AG20443 (cell line): Measurements from ENCODE around the gene PBX4.
A peak's percentile ranks its signal among the peaks of the same experiment; 100 is the strongest.
"Not testable (repeated sequence)": the region's sequence is repeated elsewhere in the genome, so short reads cannot be mapped to it uniquely, and the experiment has no call there.

Experiments used
- DNase-seq: peaks from one replicate; pipeline ENCODE4 v3.0.0; 2012; ENCODE audit warnings: low spot score, mixed read lengths

Gene PBX4

GRCh38 chr19:19618219-19619051 is at the start of gene PBX4:
Gene PBX4, minus strand, starts transcription at chr19:19618687. Its CDS starts 58 bp downstream, at chr19:19618629.
- DNase-seq: peak; percentile 98

- not testable (repeated sequence) for DNase-seq
These were observed 47.0 kb upstream of the PBX4 start for GRCh38 chr19:19665420-19665948.

GRCh38 chr19:19663256-19664120 is 45.0 kb upstream of the PBX4 start, which contains the start of gene ATP13A1:
Gene ATP13A1, minus strand, starts transcription at chr19:19663676. Its CDS starts 10 bp downstream, at chr19:19663666.
- DNase-seq: peak; percentile 95

- DNase-seq: no peak
These were observed 44.4 kb upstream of the PBX4 start for GRCh38 chr19:19662871-19663255.

GRCh38 chr19:19662344-19662743 is 43.9 kb upstream of the PBX4 start:
- no peak for DNase-seq

GRCh38 chr19:19661675-19662251 is 43.3 kb upstream of the PBX4 start:
- DNase-seq: no peak

- no peak for DNase-seq
These were observed 42.7 kb upstream of the PBX4 start for GRCh38 chr19:19661141-19661674.

- DNase-seq: no peak
These were observed 41.3 kb upstream of the PBX4 start for GRCh38 chr19:19659646-19660245.

- peak; percentile 7 for DNase-seq
These were observed 38.9 kb upstream of the PBX4 start for GRCh38 chr19:19657397-19657783.

GRCh38 chr19:19656451-19657396 is 38.2 kb upstream of the PBX4 start:
- DNase-seq: peak; percentile 4

GRCh38 chr19:19655641-19656343 is 37.3 kb upstream of the PBX4 start:
- DNase-seq: peak; percentile 6

- DNase-seq: no peak
These were observed 36.6 kb upstream of the PBX4 start for GRCh38 chr19:19655051-19655594.

- no peak for DNase-seq
These were observed 36.0 kb upstream of the PBX4 start for GRCh38 chr19:19654441-19654840.

- DNase-seq: no peak
These were observed 35.2 kb upstream of the PBX4 start for GRCh38 chr19:19653597-19654147.

GRCh38 chr19:19652482-19653295 is 34.2 kb upstream of the PBX4 start:
- DNase-seq: no peak

GRCh38 chr19:19651076-19651475 is 32.6 kb upstream of the PBX4 start:
- no peak for DNase-seq

- DNase-seq: no peak
These were observed 31.8 kb upstream of the PBX4 start for GRCh38 chr19:19650331-19650730.

GRCh38 chr19:19649580-19649995 is 31.1 kb upstream of the PBX4 start:
- no peak for DNase-seq
